HG03064 (cell line): ENCODE data around the gene TRDN.

Experiments
- ATAC-seq: cut with Tn5 transposase; IDR thresholded peaks from one replicate; pipeline ENCODE4 v1.9.1; 2021; ENCODE audit warnings: low read depth; ENCODE audit not compliant: unreplicated experiment

TRDN gene

GRCh38 chr6:123636782-123637181 lies at the start of gene TRDN:
Gene TRDN, minus strand, starts transcription at chr6:123636950. Its CDS starts 175 bp downstream, at chr6:123636775.
- no peak for ATAC-seq

GRCh38 chr6:123681957-123682462 lies 45.3 kb upstream of the TRDN start:
- ATAC-seq, result no peak

GRCh38 chr6:123677897-123678296 lies 41.1 kb upstream of the TRDN start:
- ATAC-seq, result no peak

- no peak for ATAC-seq
Measured at GRCh38 chr6:123676793-123677192, 40.0 kb upstream of the TRDN start.

GRCh38 chr6:123668965-123669591 lies 32.3 kb upstream of the TRDN start:
- ATAC-seq, result no peak

GRCh38 chr6:123668063-123668462 lies 31.3 kb upstream of the TRDN start:
- no peak for ATAC-seq

- ATAC-seq, result no peak
Measured at GRCh38 chr6:123663436-123663835, 26.7 kb upstream of the TRDN start.

- no peak for ATAC-seq
Measured at GRCh38 chr6:123662757-123663156, 26.0 kb upstream of the TRDN start.

GRCh38 chr6:123661105-123661891 lies 24.5 kb upstream of the TRDN start:
- no peak for ATAC-seq

- ATAC-seq, result no peak
Measured at GRCh38 chr6:123659960-123660748, 23.4 kb upstream of the TRDN start.

GRCh38 chr6:123658848-123659247 lies 22.1 kb upstream of the TRDN start:
- ATAC-seq, result no peak

- peak; percentile 87 for ATAC-seq
Measured at GRCh38 chr6:123655521-123656306, 19.0 kb upstream of the TRDN start.

GRCh38 chr6:123648723-123649122 lies 12.0 kb upstream of the TRDN start:
- no peak for ATAC-seq

- no peak for ATAC-seq
Measured at GRCh38 chr6:123648020-123648580, 11.3 kb upstream of the TRDN start.

GRCh38 chr6:123641497-123641896 lies 4.7 kb upstream of the TRDN start:
- no peak for ATAC-seq

GRCh38 chr6:123640567-123641187 lies 3.9 kb upstream of the TRDN start:
- no peak for ATAC-seq

- ATAC-seq, result no peak
Measured at GRCh38 chr6:123638865-123639264, 2.1 kb upstream of the TRDN start.

- ATAC-seq, result no peak
Measured at GRCh38 chr6:123636282-123636681, 468 bp downstream of the TRDN start.

- no peak for ATAC-seq
Measured at GRCh38 chr6:123635567-123635966, 1.2 kb downstream of the TRDN start.

GRCh38 chr6:123635144-123635543 lies 1.6 kb downstream of the TRDN start:
- ATAC-seq, result no peak
